NAMALWA (cell line): ENCODE measurements around the gene FBN3.

Experiments
- DNase-seq: peaks from one replicate; pipeline ENCODE4 v3.0.0-alpha.2; 2015; ENCODE audit warnings: low spot score

The FBN3 gene

DNA sequence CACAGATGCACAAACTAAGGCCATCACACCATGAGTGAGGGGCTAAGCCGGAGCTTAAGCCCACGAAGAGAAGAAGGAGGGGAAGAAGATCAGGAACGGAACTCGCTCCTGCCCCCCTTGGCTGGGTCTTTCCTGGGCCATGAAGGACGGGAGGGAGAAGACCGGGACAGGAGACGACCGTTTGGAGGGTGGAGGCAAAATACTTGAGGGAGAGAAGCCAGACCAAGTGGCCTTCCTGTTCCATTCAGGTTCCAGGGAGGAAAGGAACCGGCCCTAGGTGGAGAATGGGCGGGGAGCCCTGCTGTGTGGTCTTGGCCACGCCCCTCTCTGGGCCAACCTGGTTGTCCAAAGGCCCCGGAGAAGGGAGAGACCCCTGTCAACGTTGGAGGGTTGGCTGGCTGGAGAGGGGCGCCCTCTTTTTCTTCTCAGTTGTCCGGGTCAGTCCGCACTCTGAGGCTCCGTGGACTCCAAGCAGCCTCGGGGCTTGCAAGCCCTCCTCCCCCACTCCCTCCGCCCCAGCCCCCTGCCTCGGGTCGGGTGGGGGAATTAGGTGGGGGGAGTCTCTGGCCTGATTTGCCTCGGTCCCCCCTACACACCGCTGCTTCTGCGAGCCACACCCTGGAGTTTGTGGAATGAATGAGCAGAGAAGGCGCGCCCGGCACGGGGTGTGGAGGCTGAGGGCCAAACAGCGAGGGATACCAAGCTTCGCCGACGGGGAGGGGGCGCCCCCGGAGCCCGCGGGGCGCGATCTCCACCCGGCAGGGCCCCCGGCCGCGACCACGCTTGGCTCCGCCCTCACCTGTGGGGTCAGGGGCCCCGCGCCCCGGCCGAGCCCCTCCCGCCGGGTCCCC, 757 bp downstream of the FBN3 start:
- no peak for DNase-seq

GRCh38 chr19:8148088-8148409, 1.3 kb downstream of the FBN3 start:
- no peak for DNase-seq

DNA sequence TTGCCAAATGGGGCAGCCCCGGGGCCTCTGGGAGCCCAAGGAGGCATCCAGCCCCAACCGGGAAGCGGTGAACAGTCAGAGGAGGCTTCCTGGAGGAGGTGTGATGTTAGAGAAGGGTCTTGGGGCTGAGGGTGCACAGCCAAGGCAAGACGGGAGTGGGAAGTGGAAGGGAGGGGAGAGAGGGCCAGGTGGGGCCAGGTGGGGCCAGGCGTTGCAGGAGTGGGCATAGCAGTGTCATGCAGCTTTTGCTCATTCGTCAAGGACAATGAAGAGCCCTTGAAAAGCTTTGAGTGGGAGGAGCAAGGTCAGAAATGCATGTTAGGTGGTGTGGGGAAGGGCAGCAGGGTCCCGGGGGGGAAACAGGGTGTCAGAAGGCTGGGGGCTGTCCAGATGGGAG, 1.8 kb downstream of the FBN3 start:
- DNase-seq: no peak

DNA sequence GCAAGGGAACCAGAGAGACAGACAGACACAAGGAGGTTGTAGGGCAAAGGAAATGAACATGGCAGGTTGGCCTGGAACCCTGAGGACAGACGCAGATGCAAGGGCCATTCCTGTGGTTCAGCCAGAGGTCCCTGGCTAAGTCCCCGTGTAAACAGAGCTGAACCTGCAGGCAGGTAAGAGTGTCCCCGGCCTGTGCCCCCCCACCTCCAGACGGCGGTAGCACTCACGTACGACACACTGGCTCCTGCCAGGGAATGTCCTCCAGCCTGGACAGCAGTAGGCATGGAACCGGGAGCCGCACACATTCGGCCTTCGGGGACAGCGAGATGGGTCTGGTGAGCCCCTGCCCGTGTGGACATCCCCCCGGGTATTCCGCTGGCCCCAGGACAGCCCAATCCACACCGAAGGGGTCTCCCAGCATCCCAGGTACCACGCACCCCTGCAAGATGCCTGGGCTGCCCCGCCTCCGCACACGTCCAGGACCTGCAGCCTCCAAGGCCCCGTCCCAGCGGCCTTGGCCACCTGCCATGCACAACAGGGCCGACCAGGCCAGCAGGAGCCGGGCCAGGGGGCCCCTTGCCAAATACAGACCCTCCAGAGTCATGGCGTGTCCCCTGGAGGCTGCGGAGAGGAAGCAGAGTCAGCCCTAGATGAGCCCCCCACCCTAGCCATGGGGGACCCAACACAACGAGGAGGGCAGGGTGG, 2.4 kb downstream of the FBN3 start:
- no peak for DNase-seq

DNA sequence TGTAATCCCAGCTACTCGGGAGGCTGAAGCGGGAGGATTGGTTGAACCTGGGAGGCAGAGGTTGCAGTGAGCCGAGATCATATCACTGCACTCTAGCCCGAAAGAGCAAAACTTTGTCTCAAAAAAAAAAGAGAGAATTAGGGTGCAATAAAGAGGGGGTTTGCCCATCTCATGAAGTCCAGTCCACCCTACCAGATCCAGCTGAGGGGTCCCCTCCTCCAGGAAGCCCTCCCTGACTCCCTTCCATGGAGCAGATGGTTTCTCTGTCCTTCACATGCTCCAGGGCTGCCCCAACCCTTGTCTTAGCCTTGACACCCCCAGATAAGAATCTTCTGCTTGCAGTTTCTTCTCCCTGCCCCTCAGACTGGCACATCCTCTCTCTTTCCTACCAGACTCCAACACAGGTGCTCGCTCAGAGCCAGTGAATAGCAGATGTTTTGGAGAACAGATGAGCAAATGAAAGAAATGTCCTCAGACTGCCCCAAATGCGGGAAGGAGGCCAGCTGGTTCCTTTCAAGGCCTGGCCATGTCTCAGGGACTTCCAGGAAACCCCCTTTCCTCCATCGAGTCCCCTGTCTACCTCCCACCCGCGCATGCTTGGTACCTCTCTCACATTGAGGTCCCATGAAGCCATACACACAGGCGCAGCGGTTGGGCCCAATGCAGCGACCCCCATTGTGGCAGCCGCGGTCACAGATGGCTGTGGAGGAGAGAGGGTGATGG, 5.0 kb downstream of the FBN3 start:
- DNase-seq: no peak

DNA sequence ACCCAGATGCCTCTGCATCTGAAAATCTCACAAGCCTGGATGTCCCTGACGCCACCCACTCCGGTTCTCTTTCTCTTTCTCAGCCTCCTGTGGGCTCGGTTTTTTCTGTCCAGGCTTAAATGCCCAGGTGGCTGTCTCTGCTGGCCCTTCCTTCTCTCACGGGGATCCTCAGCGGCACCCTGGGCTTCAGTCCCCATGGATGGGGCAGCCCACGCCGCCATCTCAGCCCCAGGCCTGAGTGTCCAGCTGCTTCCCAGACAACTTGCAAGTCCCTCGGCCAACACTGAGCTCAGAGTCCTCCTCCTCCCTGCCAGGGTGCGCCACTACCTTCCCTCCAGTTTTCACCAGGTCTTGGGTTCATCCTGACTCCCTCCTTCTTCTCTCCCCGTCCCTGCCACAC, 6.4 kb downstream of the FBN3 start:
- DNase-seq: no peak

DNA sequence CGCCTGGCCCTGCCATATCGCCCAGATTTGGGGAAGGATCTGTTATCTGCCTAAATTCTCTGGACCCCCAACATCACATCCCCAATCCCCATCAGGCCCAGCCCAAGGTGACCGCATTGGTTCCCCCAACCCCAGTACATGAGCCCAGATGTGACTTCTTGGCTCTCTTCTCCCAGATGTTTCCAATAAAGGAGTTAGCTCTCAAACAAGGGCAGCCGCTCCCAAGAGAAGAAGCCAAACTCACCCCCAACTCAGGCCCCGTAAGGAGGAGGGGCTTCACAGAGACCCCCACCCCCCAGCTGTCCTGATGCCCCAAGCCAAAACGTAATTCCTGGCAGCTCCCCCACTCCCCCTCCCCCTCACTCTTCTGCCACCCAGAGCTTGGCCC, 6.9 kb downstream of the FBN3 start:
- DNase-seq: no peak

DNA sequence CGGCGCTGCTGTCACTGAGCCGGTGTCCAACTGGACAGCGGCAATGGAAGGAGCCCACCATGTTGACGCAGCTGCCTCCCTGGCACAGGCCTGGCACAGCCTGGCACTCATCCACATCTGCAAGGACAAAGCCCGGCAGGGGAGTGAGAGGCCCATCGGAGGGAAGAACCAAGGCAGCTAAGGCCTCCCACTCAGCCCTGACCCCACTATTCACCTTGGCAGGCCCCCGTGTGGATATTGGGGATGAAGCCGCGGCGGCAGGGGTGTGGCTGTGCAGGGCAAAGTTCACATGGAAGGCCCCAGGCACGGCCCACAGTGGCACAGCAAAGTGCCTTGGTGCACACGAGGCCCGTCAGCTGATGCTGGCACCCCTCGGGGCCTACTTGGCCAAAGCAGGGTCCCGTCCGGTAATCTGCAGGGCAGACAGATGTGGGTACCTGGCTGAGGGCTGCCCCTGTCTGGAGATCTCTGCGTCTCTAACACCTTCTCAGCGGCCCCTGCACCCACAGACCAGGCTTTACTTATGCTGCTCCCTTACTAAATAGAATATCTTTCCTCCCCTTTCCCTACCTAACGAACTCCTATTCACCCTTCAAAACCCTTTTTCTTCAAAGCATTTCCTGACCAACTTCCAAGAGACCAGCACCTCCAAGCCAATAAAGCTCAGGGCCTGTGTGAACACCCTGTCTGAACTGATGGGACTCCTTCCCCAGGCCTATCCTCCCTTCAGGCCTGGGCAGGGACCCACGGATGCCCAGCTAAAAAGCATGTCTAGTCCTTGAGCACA, 7.5 kb downstream of the FBN3 start:
- DNase-seq: no peak

- no peak for DNase-seq
Observed at GRCh38 chr19:8138201-8138600, 11.2 kb downstream of the FBN3 start.

GRCh38 chr19:8137425-8137824, 12.0 kb downstream of the FBN3 start:
- no peak for DNase-seq

- DNase-seq: no peak
Observed at GRCh38 chr19:8135946-8136618, 13.3 kb downstream of the FBN3 start.

DNA sequence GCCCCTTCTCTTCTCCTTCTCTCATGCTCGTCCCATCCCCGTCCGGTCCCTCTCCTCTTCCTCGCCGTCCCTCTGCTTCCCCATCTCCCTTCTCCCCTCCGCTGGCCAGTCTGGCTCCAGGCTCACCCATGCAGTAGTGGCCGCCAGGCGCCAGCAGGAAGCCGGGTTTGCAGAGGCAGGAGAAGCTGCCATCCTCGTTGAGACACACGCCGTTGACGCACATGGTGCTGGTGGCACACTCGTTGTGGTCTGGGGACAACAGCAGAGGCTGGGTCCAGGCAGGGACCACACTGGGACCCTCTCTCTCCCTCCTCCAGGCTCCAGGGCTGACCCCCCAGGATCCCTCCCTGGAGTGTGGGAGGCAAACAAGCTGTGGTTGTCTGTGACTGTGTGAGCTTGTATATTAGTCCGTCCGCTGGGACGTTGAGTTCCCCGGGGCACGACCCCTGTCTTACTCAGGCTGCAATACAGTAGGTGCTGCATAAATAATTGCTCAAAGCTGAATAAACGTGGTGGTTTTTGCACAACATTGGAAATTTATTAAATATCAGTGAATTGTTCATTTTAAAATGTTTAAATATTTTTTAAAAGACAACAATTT, 16.4 kb downstream of the FBN3 start:
- DNase-seq: no peak

DNA sequence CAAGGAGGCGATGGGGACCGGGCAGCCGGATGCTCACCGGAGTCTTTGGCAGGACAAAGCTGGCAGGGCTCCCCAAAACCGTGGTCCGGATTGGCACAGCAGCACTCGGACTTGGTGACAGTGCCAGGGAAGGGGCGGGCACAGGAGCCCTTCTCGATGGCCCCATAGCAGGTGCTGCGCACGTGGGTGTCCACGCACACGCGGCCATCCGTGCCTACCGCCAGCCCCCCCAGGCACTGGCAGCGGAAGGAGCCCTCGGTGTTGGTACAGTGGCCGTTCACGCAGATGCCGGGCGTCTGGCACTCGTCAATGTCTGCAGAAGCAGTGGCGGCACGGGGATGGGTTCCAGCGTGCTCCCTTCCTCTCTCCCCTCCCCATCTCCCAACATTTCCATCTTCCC, 17.9 kb downstream of the FBN3 start:
- no peak for DNase-seq

DNA sequence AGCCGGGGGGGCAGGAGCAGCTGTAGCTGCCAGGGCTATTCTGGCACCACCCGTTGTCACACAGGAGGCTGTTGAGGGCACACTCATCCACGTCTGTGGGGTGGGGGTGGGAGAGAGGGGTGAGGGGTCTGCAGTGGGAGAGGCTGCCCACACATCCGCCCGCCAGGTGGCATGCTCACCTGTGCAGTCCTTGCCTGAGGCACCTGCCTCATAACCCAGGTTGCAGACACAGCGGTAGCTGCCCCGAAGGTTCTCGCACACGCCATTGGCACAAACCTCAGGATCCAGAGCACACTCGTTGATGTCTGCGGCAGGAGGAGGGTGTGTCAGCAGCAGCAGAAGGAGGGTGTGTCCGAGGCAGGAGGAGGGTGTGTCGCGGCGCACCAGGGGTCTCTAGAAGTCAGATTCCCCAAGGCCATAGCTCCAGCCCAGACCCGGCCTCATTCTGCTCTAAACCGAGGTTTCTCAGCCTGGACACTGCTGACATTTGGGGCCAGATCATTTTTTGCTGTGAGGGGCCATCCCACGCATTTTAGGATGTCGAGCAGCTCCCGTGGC, 20.3 kb downstream of the FBN3 start:
- no peak for DNase-seq

GRCh38 chr19:8128551-8128950, 20.8 kb downstream of the FBN3 start:
- no peak for DNase-seq

GRCh38 chr19:8127311-8127710, 22.1 kb downstream of the FBN3 start:
- DNase-seq: no peak

DNA sequence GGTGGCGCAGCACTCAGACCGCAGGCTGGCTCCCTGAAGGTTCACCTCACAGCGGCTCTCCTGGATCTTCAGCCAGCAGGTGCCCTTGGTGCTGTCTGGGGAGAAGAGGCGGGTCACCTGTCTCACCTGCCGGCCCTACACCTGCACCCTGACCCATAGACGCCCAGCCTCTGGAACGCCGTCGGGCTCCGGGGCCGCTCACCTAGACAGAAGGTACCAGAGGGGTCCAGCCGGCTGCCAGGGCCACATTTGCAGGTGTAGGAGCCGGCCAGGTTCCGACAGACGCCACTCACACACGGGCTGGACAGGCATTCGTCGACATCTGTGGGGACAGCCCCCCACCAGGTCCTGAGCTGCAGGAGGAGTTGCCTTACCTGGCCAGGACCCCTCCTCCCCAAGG, 22.9 kb downstream of the FBN3 start:
- no peak for DNase-seq

DNA sequence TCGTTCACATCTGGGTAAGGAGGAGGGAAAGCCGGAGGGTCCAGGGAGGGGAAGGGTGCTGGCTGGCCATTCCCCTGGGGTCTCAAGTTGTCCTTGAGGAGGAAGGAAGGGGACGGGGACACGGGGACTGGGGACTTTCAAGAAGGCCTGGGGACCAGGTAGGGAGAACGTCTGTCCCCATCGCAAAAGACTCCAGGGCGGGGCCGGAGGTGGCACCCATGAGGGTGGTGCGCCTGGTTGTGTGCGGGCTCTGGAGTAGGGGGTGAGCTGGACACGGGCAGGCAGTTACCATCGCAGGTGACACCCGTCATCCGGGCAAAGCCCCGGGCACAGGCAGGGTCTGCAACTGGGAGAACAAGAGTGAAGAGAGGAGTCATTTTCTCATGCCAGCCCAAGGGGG, 23.4 kb downstream of the FBN3 start:
- no peak for DNase-seq

DNA sequence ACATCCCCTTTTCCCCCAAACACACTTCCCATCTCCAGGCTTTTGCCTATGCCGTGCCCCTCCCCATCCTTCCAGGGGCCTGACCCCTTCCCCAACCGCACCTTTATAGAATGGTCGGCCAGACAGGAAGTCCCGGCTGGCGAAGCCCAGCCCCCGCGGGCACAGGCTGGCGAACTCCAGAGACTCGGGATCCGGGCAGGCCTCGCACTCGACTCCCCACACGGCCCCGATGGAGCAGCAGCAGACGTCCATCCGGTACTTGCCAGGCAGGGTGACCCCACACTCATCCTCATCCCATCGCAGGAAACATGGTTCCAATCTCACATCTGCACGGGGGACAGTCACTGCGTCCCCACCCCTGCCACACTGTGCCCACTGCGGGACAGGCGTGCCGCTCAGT, 25.7 kb downstream of the FBN3 start:
- no peak for DNase-seq

DNA sequence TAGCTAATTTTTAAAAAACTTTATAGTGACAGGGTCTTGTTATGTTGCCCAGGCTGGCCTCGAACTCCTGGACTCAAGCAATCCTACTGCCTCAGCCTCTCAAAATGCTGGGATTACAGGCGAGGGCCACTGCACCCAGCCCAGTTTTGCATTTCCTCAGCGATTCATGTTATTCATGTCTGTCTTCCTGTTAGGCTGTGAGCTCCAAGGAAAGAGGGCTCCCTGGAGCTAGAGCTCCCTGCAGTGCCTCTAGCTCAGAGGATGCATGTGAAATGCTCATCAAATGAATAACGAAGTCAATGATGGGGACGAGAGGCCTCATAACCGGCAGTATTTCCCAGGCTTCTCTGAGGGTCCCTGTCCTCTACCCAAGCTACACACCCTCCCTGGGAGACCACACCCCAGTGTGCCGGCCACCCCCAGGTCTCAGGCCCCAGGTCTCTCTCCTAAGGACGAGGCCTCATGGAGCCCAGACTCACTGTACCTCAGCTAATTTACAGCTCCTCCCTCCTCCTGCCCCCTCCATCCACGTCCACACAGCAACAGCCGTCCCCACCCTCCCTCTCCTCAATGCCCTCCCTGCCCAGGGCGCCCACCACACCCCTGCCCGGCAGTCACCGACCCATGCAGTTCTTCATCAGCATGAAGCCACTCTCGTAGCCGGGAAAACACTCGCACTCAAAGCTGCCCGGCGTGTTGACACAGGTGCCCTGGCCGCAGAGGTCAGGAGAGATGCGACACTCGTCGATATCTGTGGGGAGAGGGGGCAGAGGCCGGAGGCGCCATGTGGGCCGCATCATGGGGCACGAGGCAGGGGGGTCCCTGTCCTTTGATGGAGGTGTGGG, 28.5 kb downstream of the FBN3 start:
- DNase-seq: no peak
